ENCODE results near the gene PDE4D. TPM values are rescaled to one million over a fixed set of nuclear protein-coding genes. Genes with fewer than 3 reads are reported as not detected.
A peak's percentile ranks its signal among the peaks of the same experiment; 100 is the strongest.
"Not testable (repeated sequence)": the region's sequence is repeated elsewhere in the genome, so short reads cannot be mapped to it uniquely, and the experiment has no call there.

PDE4D gene
- total RNA-seq, 1 donor from 2014 or later: 6.8 TPM

GRCh38 chr5:59312223-59312622 is 581.3 kb downstream of the PDE4D start:
- H3K27me3 ChIP-seq (ENCODE audit: control insufficient read depth, insufficient read depth, low read length): no peaks in the 10 kb centered on the region
- no peaks in the 10 kb centered on the region for H3K36me3 ChIP-seq (ENCODE audit: control insufficient read depth, insufficient read depth, low read length)
- TF ChIP-seq, protein P1, sequence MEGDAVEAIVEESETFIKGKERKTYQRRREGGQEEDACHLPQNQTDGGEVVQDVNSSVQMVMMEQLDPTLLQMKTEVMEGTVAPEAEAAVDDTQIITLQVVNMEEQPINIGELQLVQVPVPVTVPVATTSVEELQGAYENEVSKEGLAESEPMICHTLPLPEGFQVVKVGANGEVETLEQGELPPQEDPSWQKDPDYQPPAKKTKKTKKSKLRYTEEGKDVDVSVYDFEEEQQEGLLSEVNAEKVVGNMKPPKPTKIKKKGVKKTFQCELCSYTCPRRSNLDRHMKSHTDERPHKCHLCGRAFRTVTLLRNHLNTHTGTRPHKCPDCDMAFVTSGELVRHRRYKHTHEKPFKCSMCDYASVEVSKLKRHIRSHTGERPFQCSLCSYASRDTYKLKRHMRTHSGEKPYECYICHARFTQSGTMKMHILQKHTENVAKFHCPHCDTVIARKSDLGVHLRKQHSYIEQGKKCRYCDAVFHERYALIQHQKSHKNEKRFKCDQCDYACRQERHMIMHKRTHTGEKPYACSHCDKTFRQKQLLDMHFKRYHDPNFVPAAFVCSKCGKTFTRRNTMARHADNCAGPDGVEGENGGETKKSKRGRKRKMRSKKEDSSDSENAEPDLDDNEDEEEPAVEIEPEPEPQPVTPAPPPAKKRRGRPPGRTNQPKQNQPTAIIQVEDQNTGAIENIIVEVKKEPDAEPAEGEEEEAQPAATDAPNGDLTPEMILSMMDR (IDR thresholded peaks at IDR 0.05; ENCODE audit: insufficient read depth, low read length, severe bottlenecking): no peak
- no peak overlapping the region for H3K4me3 ChIP-seq (ENCODE audit: low read depth, low read length)
- FAIRE-seq: no peak
- DNase-seq (ENCODE audit: low read depth): no peak

DNA sequence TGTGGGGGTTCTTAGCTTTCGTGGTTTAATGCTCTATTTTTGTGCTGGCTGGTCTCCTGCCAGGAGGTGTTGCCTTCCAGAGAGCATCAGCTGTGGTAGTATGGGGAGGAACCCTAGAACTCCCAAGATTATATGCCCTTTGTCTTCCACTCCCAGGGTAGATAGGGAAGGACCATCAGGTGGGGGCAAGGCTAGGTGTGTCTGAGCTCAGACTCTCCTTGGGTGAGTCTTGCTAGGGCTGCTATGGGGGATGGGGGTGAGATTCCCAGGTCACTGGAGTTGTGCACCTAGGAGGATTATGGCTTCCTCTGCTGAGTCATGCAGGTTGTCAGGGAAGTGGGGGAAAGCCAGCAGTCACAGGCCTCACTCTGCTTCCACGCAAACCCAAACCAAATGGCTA is 584.8 kb downstream of the PDE4D start:
- H3K4me3 ChIP-seq (ENCODE audit: low read depth, low read length); FAIRE-seq; H3K36me3 ChIP-seq (ENCODE audit: control insufficient read depth, insufficient read depth, low read length); H3K27me3 ChIP-seq (ENCODE audit: control insufficient read depth, insufficient read depth, low read length); DNase-seq (ENCODE audit: low read depth): not testable (repeated sequence)

DNA sequence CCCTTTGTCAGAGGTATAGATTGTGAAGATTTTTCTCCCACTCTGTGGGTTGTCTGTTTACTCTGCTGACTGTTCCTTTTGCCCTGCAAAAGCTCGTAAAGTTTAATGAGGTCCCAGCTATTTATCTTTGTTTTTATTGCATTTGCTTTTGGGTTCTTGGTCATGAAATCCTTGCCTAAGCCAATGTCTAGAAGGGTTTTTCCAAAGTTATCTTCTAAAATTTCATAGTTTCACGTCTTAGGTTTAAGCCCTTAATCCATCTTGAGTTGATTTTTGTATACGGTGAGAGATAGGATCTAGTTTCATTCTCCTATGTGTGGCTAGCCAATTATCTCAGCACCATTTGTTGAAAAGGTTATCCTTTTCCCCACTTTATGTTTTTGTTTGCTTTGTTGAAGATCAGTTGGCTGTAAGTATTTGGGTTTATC is 590.2 kb downstream of the PDE4D start:
- not testable (repeated sequence) for H3K36me3 ChIP-seq (ENCODE audit: control insufficient read depth, insufficient read depth, low read length); H3K4me3 ChIP-seq (ENCODE audit: low read depth, low read length); FAIRE-seq; DNase-seq (ENCODE audit: low read depth); H3K27me3 ChIP-seq (ENCODE audit: control insufficient read depth, insufficient read depth, low read length)

DNA sequence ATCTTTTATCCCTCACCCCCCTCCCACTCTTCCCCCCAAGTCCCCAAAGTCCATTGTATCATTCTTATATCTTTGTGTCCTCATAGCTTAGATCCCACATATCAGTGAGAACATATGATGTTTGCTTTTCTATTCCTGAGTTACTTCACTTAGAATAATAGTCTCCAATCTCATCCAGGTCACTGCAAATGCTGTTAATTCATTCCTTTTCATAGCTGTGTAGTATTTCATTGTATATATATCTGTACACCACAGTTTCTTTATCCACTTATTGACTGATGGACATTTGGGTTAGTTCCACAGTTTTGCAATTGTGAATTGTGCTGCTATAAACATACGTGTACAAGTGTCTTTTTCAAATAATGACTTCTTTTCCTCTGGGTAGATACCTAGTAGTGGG is 591.0 kb downstream of the PDE4D start:
- FAIRE-seq; DNase-seq (ENCODE audit: low read depth); H3K4me3 ChIP-seq (ENCODE audit: low read depth, low read length); H3K36me3 ChIP-seq (ENCODE audit: control insufficient read depth, insufficient read depth, low read length); H3K27me3 ChIP-seq (ENCODE audit: control insufficient read depth, insufficient read depth, low read length): not testable (repeated sequence)

DNA sequence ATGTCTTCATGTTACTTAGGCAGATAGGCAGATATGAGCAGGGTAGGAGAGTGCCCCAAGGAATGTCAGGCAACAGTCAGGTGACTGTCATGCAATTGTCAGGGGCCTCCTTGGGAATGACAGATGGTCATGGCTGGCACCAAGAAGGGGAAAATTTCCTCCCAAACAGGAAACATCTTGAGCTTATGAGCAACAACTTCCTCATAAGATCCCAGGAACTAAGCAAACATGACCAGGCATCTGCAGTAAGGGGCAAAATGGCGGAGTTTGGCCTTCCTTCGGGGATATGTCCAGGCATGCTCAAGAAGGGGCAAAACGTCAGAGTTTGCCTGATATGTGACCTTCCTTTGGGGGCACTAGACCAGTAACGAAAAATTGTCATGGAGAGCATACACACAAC is 591.8 kb downstream of the PDE4D start:
- Histone ChIP-seq H3K4me3 (ENCODE audit: low read depth, low read length) (no peak overlapping the region), H3K27me3 (ENCODE audit: control insufficient read depth, insufficient read depth, low read length) (no peaks in the 10 kb centered on the region), H3K36me3 (ENCODE audit: control insufficient read depth, insufficient read depth, low read length) (no peaks in the 10 kb centered on the region)
- TF ChIP-seq, protein P1 (IDR thresholded peaks at IDR 0.05; ENCODE audit: insufficient read depth, low read length, severe bottlenecking): no peak
- FAIRE-seq: no peak
- peak; percentile 13 for DNase-seq (ENCODE audit: low read depth)

DNA sequence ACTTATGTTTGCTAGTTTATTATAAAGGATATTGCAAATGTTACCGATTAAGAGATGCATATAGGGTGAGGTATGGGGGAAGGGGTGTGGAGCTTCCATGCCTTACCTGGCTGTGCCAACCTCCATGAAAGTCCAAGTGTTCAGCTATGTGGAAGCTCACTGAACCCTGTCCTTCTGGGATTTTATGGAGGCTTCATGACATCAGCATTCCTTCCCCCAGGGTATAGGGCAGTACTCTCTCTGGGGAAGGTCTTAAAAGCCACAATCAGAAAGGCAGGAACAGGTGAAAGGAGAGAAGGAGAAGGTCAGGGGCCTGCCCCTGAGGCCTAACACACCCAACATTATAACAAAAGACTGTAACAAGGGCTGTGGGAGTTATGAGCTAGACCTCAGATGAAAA is 592.6 kb downstream of the PDE4D start:
- DNase-seq (ENCODE audit: low read depth) (no peak), FAIRE-seq (no peak)
- TF ChIP-seq, protein P1 (IDR thresholded peaks at IDR 0.05; ENCODE audit: insufficient read depth, low read length, severe bottlenecking): no peak
- H3K36me3 ChIP-seq (ENCODE audit: control insufficient read depth, insufficient read depth, low read length): no peaks in the 10 kb centered on the region
- H3K27me3 ChIP-seq (ENCODE audit: control insufficient read depth, insufficient read depth, low read length): no peaks in the 10 kb centered on the region
- H3K4me3 ChIP-seq (ENCODE audit: low read depth, low read length): no peak overlapping the region

GRCh38 chr5:59299006-59299405 is 594.5 kb downstream of the PDE4D start:
- H3K36me3 ChIP-seq (ENCODE audit: control insufficient read depth, insufficient read depth, low read length): no peaks in the 10 kb centered on the region
- DNase-seq (ENCODE audit: low read depth) (peak; percentile 78), FAIRE-seq (no peak)
- no peaks in the 10 kb centered on the region for H3K27me3 ChIP-seq (ENCODE audit: control insufficient read depth, insufficient read depth, low read length)
- no peak overlapping the region for H3K4me3 ChIP-seq (ENCODE audit: low read depth, low read length)
- TF ChIP-seq, protein P1 (IDR thresholded peaks at IDR 0.05; ENCODE audit: insufficient read depth, low read length, severe bottlenecking): no peak

Data from bronchial epithelial cell (primary cell).